Mucosa of rectum (tissue), 2 donors: ENCODE results near the gene XKR3.

Experiments used
- H3K27ac ChIP-seq, 2 donors: one replicate each; pipeline ENCODE4 v1.7.0; 2013; ENCODE audit warnings: inconsistent platforms in 2 of 2, low read depth in 2 of 2, low read length in 2 of 2
- H3K27me3 ChIP-seq, 2 donors: one replicate each; pipeline ENCODE4 v1.7.0; 2013; ENCODE audit warnings: low read length in 2 of 2; ENCODE audit not compliant: control insufficient read depth in 2 of 2, insufficient read depth in 2 of 2
- H3K36me3 ChIP-seq, 2 donors: one replicate each; pipeline ENCODE4 v1.7.0; 2013; ENCODE audit warnings: low read length in 2 of 2; ENCODE audit not compliant: control insufficient read depth in 2 of 2, insufficient read depth in 2 of 2
- H3K4me1 ChIP-seq, 2 donors: one replicate each; pipeline ENCODE4 v1.7.0; 2013; ENCODE audit warnings: low read length in 2 of 2, mild to moderate bottlenecking in 1 of 2; ENCODE audit not compliant: control insufficient read depth in 2 of 2, insufficient read depth in 2 of 2
- H3K4me3 ChIP-seq, 2 donors: one replicate each; pipeline ENCODE4 v1.7.0; 2013; ENCODE audit warnings: low read length in 2 of 2
- H3K9ac ChIP-seq, 2 donors: one replicate each; pipeline ENCODE4 v1.7.0; 2013; ENCODE audit warnings: low read length in 2 of 2, low read depth in 1 of 2, mild to moderate bottlenecking in 1 of 2
- H3K9me3 ChIP-seq, 2 donors: one replicate each; pipeline ENCODE4 v1.7.0; 2013; ENCODE audit warnings: low read length in 2 of 2; ENCODE audit not compliant: control insufficient read depth in 2 of 2
- donor health status: healthy.
- donor health status: Normal muscosa, but diverticular disease.

Gene XKR3

GRCh38 chr22:16838073-16838472, 12.9 kb upstream of the XKR3 start:
- Histone ChIP-seq H3K27me3 (no peaks in the 10 kb centered on the region), H3K9me3 (no peaks in the 10 kb centered on the region), H3K4me3 (no peak overlapping the region), H3K27ac (no peak overlapping the region), H3K9ac (no peak overlapping the region), H3K4me1 (no peaks in the 10 kb centered on the region), H3K36me3 (no peaks in the 10 kb centered on the region)

GRCh38 chr22:16834971-16835370, 9.8 kb upstream of the XKR3 start:
- H3K4me1 ChIP-seq, result no peaks in the 10 kb centered on the region
- H3K27me3 ChIP-seq, result no peaks in the 10 kb centered on the region
- no peak overlapping the region for H3K4me3 ChIP-seq
- no peak overlapping the region for H3K9ac ChIP-seq
- no peaks in the 10 kb centered on the region for H3K9me3 ChIP-seq
- H3K27ac ChIP-seq, result no peak overlapping the region
- no peaks in the 10 kb centered on the region for H3K36me3 ChIP-seq

- H3K9ac ChIP-seq, result no peak overlapping the region
- H3K27ac ChIP-seq, result no peak overlapping the region
- H3K9me3 ChIP-seq, result no peaks in the 10 kb centered on the region
- H3K4me3 ChIP-seq, result no peak overlapping the region
- no peaks in the 10 kb centered on the region for H3K4me1 ChIP-seq
- H3K27me3 ChIP-seq, result no peaks in the 10 kb centered on the region
- H3K36me3 ChIP-seq, result no peaks in the 10 kb centered on the region
Observed at GRCh38 chr22:16831257-16831656, 6.0 kb upstream of the XKR3 start.

GRCh38 chr22:16829985-16830384, 4.8 kb upstream of the XKR3 start:
- no peak overlapping the region for H3K4me3 ChIP-seq
- H3K9ac ChIP-seq, result no peak overlapping the region
- H3K4me1 ChIP-seq, result no peaks in the 10 kb centered on the region
- H3K27ac ChIP-seq, result no peak overlapping the region
- H3K36me3 ChIP-seq, result no peaks in the 10 kb centered on the region
- H3K27me3 ChIP-seq, result no peaks in the 10 kb centered on the region
- no peaks in the 10 kb centered on the region for H3K9me3 ChIP-seq

- no peaks in the 10 kb centered on the region for H3K36me3 ChIP-seq
- H3K9me3 ChIP-seq, result no peaks in the 10 kb centered on the region
- no peaks in the 10 kb centered on the region for H3K27me3 ChIP-seq
Observed at GRCh38 chr22:16828876-16829275, 3.7 kb upstream of the XKR3 start.

GRCh38 chr22:16827506-16827905, 2.3 kb upstream of the XKR3 start:
- Histone ChIP-seq H3K9ac (no peak overlapping the region), H3K4me1 (no peaks in the 10 kb centered on the region), H3K9me3 (no peaks in the 10 kb centered on the region), H3K4me3 (no peak overlapping the region), H3K27ac (no peak overlapping the region), H3K27me3 (no peaks in the 10 kb centered on the region), H3K36me3 (no peaks in the 10 kb centered on the region)

More at GRCh38 chr22:16828876-16829275, 3.7 kb upstream of the XKR3 start:
- Histone ChIP-seq H3K4me3 (no peak overlapping the region), H3K4me1 (no peaks in the 10 kb centered on the region), H3K27ac (no peak overlapping the region), H3K9ac (no peak overlapping the region)

GRCh38 chr22:16819249-16819648, 6.0 kb downstream of the XKR3 start:
- Histone ChIP-seq H3K36me3 (no peaks in the 10 kb centered on the region), H3K27ac (no peak overlapping the region), H3K4me3 (no peak overlapping the region), H3K27me3 (no peaks in the 10 kb centered on the region), H3K9ac (no peak overlapping the region), H3K4me1 (no peaks in the 10 kb centered on the region), H3K9me3 (peaks cover 0 to 3% of the 10 kb centered on the region in 2 donors)

GRCh38 chr22:16818538-16818937, 6.7 kb downstream of the XKR3 start:
- no peak overlapping the region for H3K27ac ChIP-seq
- no peaks in the 10 kb centered on the region for H3K36me3 ChIP-seq
- H3K9ac ChIP-seq, result no peak overlapping the region
- H3K4me1 ChIP-seq, result no peaks in the 10 kb centered on the region
- H3K27me3 ChIP-seq, result no peaks in the 10 kb centered on the region
- peaks cover 0 to 3% of the 10 kb centered on the region in 2 donors for H3K9me3 ChIP-seq
- H3K4me3 ChIP-seq, result no peak overlapping the region

- Histone ChIP-seq H3K27me3 (no peaks in the 10 kb centered on the region), H3K4me1 (no peaks in the 10 kb centered on the region), H3K9me3 (peaks cover 0 to 3% of the 10 kb centered on the region in 2 donors), H3K9ac (no peak overlapping the region), H3K27ac (no peak overlapping the region), H3K4me3 (no peak overlapping the region), H3K36me3 (no peaks in the 10 kb centered on the region)
Observed at GRCh38 chr22:16815073-16815472, 10.1 kb downstream of the XKR3 start.

- H3K27me3 ChIP-seq, result no peaks in the 10 kb centered on the region
- H3K9me3 ChIP-seq, result no peaks in the 10 kb centered on the region
- H3K36me3 ChIP-seq, result no peaks in the 10 kb centered on the region
- H3K9ac ChIP-seq, result no peak overlapping the region
- no peaks in the 10 kb centered on the region for H3K4me1 ChIP-seq
- H3K4me3 ChIP-seq, result no peak overlapping the region
- H3K27ac ChIP-seq, result no peak overlapping the region
Observed at GRCh38 chr22:16810188-16810802, 14.9 kb downstream of the XKR3 start.

- Histone ChIP-seq H3K27me3 (no peaks in the 10 kb centered on the region), H3K4me3 (no peak overlapping the region), H3K4me1 (no peaks in the 10 kb centered on the region), H3K9ac (no peak overlapping the region), H3K9me3 (no peaks in the 10 kb centered on the region), H3K27ac (no peak overlapping the region), H3K36me3 (no peaks in the 10 kb centered on the region)
Observed at GRCh38 chr22:16808744-16809143, 16.5 kb downstream of the XKR3 start.
